ENCODE data around the gene C16orf46.

Gene C16orf46

DNA sequence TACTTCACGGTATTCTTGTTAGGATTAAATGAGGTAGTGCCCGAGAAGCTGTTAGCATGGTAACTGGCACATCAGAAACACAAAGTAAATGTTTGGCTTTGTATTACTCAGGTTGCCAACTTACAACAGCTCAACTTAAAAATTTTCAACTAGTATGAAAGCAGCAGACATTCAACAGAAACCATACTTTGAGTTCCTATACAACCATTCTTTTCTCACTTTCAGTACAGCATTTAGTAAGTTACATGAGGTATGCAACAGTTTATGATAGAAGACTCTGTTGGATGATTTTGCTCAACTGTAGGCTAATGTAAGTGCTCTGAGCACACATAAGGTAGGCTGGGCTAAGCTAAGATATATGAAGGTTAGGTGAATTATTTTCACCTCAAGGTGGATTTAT, 62.4 kb downstream of the C16orf46 start:
- DNase-seq (ENCODE audit: low spot score) = no peak

DNA sequence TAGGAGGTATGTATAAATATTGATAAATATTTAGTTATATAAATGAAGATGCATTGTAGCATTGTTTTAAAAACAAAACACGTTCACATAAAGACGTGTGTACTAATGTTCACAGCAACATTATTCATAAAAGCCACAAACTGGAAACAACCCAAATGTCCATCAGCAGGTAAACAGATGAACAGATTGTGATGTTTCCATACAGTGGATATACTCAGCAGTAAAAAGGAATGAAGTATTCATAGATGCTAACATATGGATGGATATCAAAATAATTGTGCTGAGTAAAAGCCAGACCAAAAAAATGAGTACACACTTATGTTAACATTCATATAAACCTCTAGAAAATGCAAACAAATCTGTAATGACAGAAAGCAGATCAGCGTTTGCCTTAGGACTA, 64.1 kb downstream of the C16orf46 start:
- no peak for DNase-seq (ENCODE audit: low spot score)

Data from pons (tissue), 1 donor.